ENCODE data around the gene ZC3H12D.

ZC3H12D gene

GRCh38 chr6:149483334-149483725, 1.5 kb downstream of the ZC3H12D start:
- no peaks in the 10 kb centered on the region for H3K9me3 ChIP-seq (ENCODE audit: low read length)
- no peak overlapping the region for H2AFZ ChIP-seq (ENCODE audit: low read length)
- peaks cover 17% of the 10 kb centered on the region; the same call in 1 of the 2 replicates for H3F3A ChIP-seq (ENCODE audit: insufficient read depth, low read length)
- peak overlapping the region; percentile 66 for H3K4me3 ChIP-seq (ENCODE audit: low read depth, low read length, poor library complexity, severe bottlenecking)
- H3K4me1 ChIP-seq (ENCODE audit: insufficient read depth, low read length, severe bottlenecking), result peaks cover 78% of the 10 kb centered on the region
- TF ChIP-seq EZH2 (IDR thresholded peaks at IDR 0.05; ENCODE audit: borderline replicate concordance, low read length) (no peak), CTCF (IDR thresholded peaks at IDR 0.05; ENCODE audit: low read length) (no peak)
- no peaks in the 10 kb centered on the region for H3K27me3 ChIP-seq (ENCODE audit: insufficient read depth, low read length)
- H3K36me3 ChIP-seq (ENCODE audit: insufficient read depth, low read length), result no peaks in the 10 kb centered on the region
- peaks cover 4% of the 10 kb centered on the region; the same call in 1 of the 2 replicates for H3K79me2 ChIP-seq (ENCODE audit: insufficient read depth, low read length)
- H3K27ac ChIP-seq (ENCODE audit: low read depth, low read length, poor library complexity, severe bottlenecking), result peak overlapping the region; percentile 98
- no peaks in the 10 kb centered on the region for H3K9me2 ChIP-seq (ENCODE audit: low read depth, low read length)
- H3K9ac ChIP-seq (ENCODE audit: low read length), result peak overlapping the region; percentile 78
- H4K20me1 ChIP-seq (ENCODE audit: insufficient read depth, low read length), result no peaks in the 10 kb centered on the region
- peak overlapping the region; percentile 87 for H3K4me2 ChIP-seq (ENCODE audit: low read length)

- TF ChIP-seq CTCF (IDR thresholded peaks at IDR 0.05; ENCODE audit: low read length) (no peak), EZH2 (IDR thresholded peaks at IDR 0.05; ENCODE audit: borderline replicate concordance, low read length) (no peak)
Observed at GRCh38 chr6:149482545-149483333, 2.1 kb downstream of the ZC3H12D start.

GRCh38 chr6:149480502-149481280, 4.1 kb downstream of the ZC3H12D start:
- peaks cover 4% of the 10 kb centered on the region; the same call in 1 of the 2 replicates for H3K79me2 ChIP-seq (ENCODE audit: insufficient read depth, low read length)
- no peak for TF ChIP-seq CTCF (IDR thresholded peaks at IDR 0.05; ENCODE audit: low read length)
- no peak for TF ChIP-seq EZH2 (IDR thresholded peaks at IDR 0.05; ENCODE audit: borderline replicate concordance, low read length)
- H3K9ac ChIP-seq (ENCODE audit: low read length), result peak overlapping the region; percentile 78
- H3F3A ChIP-seq (ENCODE audit: insufficient read depth, low read length), result peaks cover 17% of the 10 kb centered on the region; the same call in 1 of the 2 replicates
- no peak overlapping the region for H2AFZ ChIP-seq (ENCODE audit: low read length)
- no peaks in the 10 kb centered on the region for H3K9me3 ChIP-seq (ENCODE audit: low read length)
- no peaks in the 10 kb centered on the region for H4K20me1 ChIP-seq (ENCODE audit: insufficient read depth, low read length)
- peak overlapping the region; percentile 87 for H3K4me2 ChIP-seq (ENCODE audit: low read length)
- no peaks in the 10 kb centered on the region for H3K27me3 ChIP-seq (ENCODE audit: insufficient read depth, low read length)
- peaks cover 98% of the 10 kb centered on the region for H3K4me1 ChIP-seq (ENCODE audit: insufficient read depth, low read length, severe bottlenecking)
- H3K4me3 ChIP-seq (ENCODE audit: low read depth, low read length, poor library complexity, severe bottlenecking), result peak overlapping the region; percentile 66
- H3K9me2 ChIP-seq (ENCODE audit: low read depth, low read length), result no peaks in the 10 kb centered on the region
- H3K36me3 ChIP-seq (ENCODE audit: insufficient read depth, low read length), result peaks cover 6% of the 10 kb centered on the region; the same call in 1 of the 2 replicates
- peak overlapping the region; percentile 98 for H3K27ac ChIP-seq (ENCODE audit: low read depth, low read length, poor library complexity, severe bottlenecking)

More at GRCh38 chr6:149482545-149483333, 2.1 kb downstream of the ZC3H12D start:
- H4K20me1 ChIP-seq (ENCODE audit: insufficient read depth, low read length), result no peaks in the 10 kb centered on the region
- peak overlapping the region; percentile 98 for H3K27ac ChIP-seq (ENCODE audit: low read depth, low read length, poor library complexity, severe bottlenecking)
- peaks cover 17% of the 10 kb centered on the region; the same call in 1 of the 2 replicates for H3F3A ChIP-seq (ENCODE audit: insufficient read depth, low read length)
- peaks cover 82% of the 10 kb centered on the region for H3K4me1 ChIP-seq (ENCODE audit: insufficient read depth, low read length, severe bottlenecking)
- peak overlapping the region; percentile 78 for H3K9ac ChIP-seq (ENCODE audit: low read length)
- H3K4me2 ChIP-seq (ENCODE audit: low read length), result peak overlapping the region; percentile 87
- no peaks in the 10 kb centered on the region for H3K36me3 ChIP-seq (ENCODE audit: insufficient read depth, low read length)
- no peak overlapping the region for H2AFZ ChIP-seq (ENCODE audit: low read length)
- H3K79me2 ChIP-seq (ENCODE audit: insufficient read depth, low read length), result peaks cover 4% of the 10 kb centered on the region; the same call in 1 of the 2 replicates
- H3K4me3 ChIP-seq (ENCODE audit: low read depth, low read length, poor library complexity, severe bottlenecking), result peak overlapping the region; percentile 66
- H3K9me3 ChIP-seq (ENCODE audit: low read length), result no peaks in the 10 kb centered on the region
- H3K27me3 ChIP-seq (ENCODE audit: insufficient read depth, low read length), result no peaks in the 10 kb centered on the region
- no peaks in the 10 kb centered on the region for H3K9me2 ChIP-seq (ENCODE audit: low read depth, low read length)

Data from OCI-LY1 (cell line).